COLO668 (cell line): Measurements from ENCODE around the gene SUV39H2.
A peak's percentile ranks its signal among the peaks of the same experiment; 100 is the strongest.
"Not testable (repeated sequence)": the region's sequence is repeated elsewhere in the genome, so short reads cannot be mapped to it uniquely, and the experiment has no call there.

ENCODE experiments used
- DNase-seq: peaks from one replicate; lab custom pipeline; 2025; ENCODE audit not compliant: unreplicated experiment; lab: John Stamatoyannopoulos, UW

The SUV39H2 gene

GRCh38 chr10:14926722-14927416 lies 48.2 kb downstream of the SUV39H2 start:
- no peak for DNase-seq

GRCh38 chr10:14930610-14931009 lies 51.9 kb downstream of the SUV39H2 start:
- DNase-seq: no peak

GRCh38 chr10:14936584-14936983 lies 57.9 kb downstream of the SUV39H2 start:
- no peak for DNase-seq

GRCh38 chr10:14938971-14939370 lies 60.3 kb downstream of the SUV39H2 start:
- not testable (repeated sequence) for DNase-seq

- not testable (repeated sequence) for DNase-seq
Observed at GRCh38 chr10:14942147-14942949, 63.7 kb downstream of the SUV39H2 start.

GRCh38 chr10:14942950-14943338 lies 64.3 kb downstream of the SUV39H2 start:
- DNase-seq: not testable (repeated sequence)

GRCh38 chr10:14945108-14945507 lies 66.4 kb downstream of the SUV39H2 start:
- no peak for DNase-seq

GRCh38 chr10:14947268-14947667 lies 68.6 kb downstream of the SUV39H2 start:
- no peak for DNase-seq

GRCh38 chr10:14949291-14949690 lies 70.6 kb downstream of the SUV39H2 start:
- DNase-seq: no peak

- DNase-seq: peak; percentile 9
Observed at GRCh38 chr10:14952851-14953423, 74.3 kb downstream of the SUV39H2 start.

- peak; percentile 56 for DNase-seq
Observed at GRCh38 chr10:14953424-14954000, 74.8 kb downstream of the SUV39H2 start.
